HG02623 (cell line): Measurements from ENCODE around the gene PPARG.
"Not testable (repeated sequence)": the region's sequence is repeated elsewhere in the genome, so short reads cannot be mapped to it uniquely, and the experiment has no call there.

Experiments used
- ATAC-seq: cut with Tn5 transposase; IDR thresholded peaks from one replicate; pipeline ENCODE4 v1.9.1; 2021; ENCODE audit warnings: moderate library complexity; ENCODE audit not compliant: unreplicated experiment

The PPARG gene

DNA sequence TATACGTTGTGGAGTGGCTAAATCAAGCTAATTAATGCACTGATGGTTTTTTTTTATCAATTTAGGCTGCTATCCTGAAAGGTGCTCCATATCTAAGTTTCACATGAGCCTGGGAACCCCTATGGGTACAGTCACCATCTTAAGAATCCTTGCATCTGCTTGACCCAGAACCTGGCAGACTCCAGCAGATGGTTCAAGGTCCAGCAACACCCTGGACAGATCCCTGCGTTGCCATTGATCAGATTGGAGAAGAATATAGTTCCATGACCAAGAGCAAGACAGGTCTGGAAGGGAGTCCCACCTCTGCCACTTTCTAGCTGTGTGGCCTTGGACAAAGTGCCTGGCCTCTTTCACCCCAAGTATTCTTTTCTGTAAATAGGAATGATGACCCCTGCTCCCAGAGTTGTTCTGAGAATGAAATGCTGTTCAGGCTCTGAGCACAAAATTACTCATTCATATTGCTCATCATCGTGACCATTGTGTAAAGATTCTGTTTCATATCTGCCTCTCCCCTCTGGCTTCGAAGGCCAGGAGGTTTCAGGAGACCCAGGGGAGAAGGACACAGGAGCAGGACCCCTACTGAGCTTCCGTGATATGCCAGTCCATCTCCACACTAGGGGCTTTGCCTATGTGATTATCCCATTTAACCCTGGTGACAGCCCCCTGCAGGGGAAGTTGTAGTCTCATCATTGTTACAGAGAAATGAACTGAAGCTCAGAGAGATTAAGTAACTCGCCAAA is 165.4 kb downstream of the PPARG start:
- no peak for ATAC-seq

GRCh38 chr3:12454816-12455121 is 165.9 kb downstream of the PPARG start:
- no peak for ATAC-seq

GRCh38 chr3:12455740-12456139 is 166.9 kb downstream of the PPARG start:
- ATAC-seq, result no peak

DNA sequence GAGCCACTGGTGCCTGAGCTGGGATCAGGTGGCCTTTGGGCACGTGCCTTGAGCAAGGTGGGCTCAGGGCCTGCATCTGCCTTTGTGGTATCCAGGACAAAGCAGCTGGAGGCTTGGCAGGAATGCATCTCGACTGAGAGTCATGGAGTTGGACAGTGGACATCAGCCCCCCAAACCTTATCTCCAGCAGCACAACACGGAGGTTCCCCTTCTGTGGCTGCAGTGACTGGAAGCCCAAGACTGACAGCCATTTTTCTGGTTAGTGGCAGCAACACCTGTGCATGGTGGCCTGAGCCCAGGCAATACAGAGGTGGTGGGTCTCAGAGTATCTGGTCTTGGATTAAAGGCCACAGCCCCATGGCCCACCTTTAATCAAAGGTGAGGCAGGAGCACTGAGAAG is 167.6 kb downstream of the PPARG start:
- ATAC-seq, result no peak

DNA sequence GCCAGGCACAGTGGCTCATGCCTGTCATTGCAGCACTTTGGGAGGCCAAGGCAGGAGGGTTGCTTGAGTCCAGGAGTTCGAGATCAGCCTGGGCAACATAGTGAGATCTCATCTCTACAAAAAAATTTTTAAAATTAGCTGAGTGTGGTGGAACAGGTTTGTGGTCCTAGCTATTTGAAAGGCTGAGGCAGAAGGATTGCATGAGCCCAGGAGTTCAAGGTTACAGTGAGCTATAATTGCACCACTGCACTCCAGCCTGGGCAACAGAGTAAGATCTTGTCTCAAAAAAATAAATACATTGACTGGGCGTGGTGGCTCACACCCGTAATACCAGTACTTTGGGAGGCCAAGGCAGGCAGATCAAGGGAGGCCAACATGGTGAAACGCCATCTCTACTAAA is 168.5 kb downstream of the PPARG start:
- not testable (repeated sequence) for ATAC-seq

- ATAC-seq, result no peak
Measured at GRCh38 chr3:12458901-12459300, 170.0 kb downstream of the PPARG start.

DNA sequence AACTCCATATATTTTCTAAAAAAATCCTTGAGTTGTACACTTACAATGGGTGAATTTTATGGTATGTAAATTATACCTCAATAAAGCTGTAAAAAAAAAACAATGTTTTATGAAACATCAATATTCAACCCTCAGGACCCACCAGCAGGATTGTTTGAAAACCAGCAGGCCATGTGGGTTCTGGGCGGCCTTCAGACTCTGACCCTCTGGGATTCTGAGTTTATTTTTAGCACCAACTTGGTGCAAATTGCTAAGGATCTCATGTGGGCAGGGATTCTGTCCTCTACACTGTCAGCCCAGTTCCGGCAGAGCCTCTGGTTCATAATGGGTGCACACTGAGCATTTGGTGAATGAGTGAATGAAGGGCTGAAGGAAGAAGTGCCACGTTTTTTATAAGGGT is 171.3 kb downstream of the PPARG start:
- ATAC-seq, result no peak

DNA sequence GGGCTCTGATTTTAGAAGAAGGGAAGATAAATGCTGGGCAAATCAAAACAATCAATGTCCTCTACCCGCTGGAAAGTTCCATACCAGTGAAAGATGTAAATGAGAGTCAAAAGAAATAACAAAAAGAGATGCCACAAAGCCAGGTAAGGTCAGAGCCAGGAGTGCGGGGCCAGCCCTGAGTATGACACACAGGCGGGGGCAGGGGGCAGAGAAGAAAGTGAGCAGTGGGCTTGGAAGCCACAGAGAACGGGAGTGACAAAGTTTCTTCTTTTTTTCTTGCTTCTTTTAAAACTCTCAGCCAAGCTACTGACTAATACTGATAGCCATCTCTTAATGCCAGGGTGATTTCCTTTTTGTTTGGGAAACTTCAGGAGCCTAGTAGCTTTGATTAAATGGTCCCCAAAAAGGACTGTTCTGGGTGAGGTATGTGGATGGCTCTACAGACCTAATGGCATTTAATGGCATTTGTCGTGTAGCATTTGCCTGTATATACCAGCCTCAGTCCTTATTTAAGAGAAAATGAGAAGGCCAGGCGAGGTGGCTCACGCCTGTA is 172.3 kb downstream of the PPARG start:
- ATAC-seq, result no peak

GRCh38 chr3:12462159-12462947 is 173.5 kb downstream of the PPARG start:
- ATAC-seq, result no peak

DNA sequence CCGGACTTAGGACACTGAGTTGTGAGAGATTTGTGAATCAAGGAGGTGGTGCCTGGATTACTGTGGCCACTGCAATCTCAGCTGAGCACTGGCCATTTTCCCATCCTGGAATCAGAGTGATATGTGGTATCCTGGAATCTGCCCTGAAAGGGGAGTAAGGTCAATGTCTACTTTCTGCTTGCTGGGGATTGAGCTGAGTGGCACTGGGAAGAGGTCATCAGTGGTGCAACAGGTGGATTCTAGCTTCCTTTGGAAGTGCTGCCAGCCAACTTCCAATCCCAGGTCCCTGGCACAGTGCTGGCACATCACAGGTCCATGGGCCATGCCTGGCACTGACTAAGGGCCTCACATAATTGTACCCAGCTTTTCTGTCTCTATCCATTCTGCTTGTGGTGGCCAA is 174.8 kb downstream of the PPARG start:
- no peak for ATAC-seq

DNA sequence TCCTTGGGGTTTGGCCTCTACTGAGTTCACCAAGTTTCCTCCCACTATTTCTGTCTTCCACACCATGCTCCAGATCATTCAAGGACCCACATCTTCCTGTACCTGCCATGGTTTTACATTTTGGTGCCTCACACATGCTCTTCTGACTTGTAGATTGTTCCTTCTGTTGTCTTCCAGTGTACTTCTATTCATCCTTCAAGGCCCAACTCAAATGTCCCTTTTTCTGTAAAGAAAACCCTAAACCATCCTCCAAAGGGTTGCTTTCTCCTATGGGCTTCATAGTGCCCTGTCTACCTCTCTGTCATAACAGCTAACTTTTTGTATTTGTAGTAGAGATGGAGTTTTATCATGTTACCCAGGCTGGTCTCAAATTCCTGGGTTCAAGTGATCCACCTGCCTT is 175.3 kb downstream of the PPARG start:
- ATAC-seq, result no peak

DNA sequence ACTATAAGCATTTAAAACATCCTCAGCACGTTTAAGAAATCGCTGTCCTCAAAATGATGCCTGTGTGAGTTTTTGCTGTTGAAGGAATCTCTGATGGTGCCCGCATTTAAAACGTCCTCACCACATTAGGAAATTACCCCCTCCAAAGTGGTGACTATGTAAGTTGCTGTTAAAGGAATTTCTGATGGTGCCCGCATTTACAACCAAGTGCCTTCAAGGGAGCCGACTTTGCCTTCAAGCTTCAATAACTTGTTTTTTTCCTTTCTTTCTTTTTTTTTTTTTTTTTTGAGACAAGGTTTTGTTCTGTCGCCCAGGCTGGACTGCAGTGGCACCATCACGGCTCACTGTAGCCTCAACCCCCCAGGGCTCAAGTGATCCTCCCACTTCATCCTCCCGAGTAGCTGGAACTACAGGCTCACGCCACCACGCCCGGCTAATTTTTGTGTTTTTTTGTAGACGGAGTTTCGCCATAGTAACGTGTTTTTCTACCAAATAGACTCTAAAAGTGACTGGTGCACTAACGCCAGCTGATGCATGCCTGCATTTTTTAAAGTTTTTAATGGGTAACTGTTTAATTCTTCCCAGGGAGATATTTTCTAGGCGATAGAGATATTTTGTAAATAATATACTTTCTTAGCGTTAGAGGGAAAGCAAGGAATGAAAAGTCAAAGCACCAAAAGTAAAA is 176.4 kb downstream of the PPARG start:
- no peak for ATAC-seq

DNA sequence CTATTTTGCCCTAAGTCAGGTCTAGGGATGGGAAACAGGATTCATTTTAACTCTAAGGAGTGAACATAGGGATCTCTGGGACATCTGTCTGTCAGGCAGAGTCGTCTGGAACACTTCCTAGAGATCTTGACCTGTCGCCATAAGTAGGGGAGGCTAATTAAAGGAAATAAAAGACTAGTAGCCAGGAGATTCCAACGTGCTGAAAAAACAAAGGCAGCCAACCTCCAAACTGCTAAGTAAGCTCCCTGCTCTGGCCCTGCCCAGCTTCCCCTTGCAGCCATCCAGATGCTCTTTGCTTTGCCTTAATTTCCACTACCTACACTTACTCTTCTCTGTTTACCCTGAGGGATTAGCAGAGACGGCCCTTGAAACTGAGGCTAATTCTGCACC is 177.0 kb downstream of the PPARG start:
- ATAC-seq, result no peak

DNA sequence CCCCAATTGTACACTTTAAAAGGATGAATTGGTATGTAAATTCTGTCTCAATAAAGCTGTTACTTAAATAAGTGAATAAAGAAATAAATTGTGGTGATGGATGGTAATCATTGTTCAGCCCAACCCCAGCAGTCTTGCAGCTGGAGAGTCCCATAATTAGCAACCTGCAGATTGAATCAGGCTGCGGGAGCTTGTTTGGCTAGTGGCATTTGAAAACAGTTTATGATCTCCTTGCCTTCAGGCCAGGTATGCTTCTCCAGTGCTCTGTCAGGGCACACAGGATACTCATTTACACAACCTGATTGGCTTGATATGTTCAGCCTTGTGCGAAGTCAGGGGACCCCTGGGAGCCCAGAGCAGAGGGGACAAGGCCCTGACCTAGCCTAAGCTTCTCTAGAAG is 178.9 kb downstream of the PPARG start:
- no peak for ATAC-seq

GRCh38 chr3:12468276-12468675 is 179.4 kb downstream of the PPARG start:
- no peak for ATAC-seq

DNA sequence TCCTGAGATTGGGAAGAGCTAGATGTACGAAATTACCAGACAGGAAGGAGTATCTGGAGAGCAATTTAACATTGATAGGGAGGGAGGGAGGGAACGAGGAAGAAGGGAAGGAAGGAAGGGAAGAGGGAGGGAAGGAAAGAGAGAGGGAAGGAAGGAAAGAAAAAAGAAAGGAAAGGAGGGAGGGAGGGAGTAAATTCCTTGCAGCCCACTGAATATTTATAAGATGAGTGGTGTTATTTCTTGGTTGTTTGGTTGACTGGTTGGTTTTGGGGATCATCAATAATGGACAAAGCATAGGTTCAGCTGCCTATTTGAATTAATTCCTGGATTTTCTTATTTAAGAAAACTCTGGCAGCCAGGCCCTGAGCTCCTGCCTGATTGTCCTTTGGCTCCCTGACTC is 179.9 kb downstream of the PPARG start:
- ATAC-seq, result no peak

DNA sequence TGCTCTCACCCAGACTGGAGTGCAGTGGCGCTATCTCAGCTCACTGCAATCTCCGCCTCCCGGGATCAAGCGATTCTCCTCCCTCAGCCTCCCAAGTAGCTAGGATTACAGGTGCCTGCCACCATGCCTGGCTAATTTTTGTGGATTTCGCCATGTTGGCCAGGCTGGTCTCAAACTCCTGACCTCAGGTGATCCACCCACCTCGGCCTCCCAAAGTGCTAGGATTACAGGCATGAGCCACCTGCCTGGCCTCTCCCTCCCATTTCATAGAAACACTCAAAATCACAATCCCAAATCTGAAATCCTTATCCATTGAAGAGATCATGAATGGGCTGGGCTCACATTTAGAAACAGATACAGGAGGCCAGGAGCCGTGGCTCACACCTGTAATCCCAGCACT is 180.4 kb downstream of the PPARG start:
- ATAC-seq, result not testable (repeated sequence)

DNA sequence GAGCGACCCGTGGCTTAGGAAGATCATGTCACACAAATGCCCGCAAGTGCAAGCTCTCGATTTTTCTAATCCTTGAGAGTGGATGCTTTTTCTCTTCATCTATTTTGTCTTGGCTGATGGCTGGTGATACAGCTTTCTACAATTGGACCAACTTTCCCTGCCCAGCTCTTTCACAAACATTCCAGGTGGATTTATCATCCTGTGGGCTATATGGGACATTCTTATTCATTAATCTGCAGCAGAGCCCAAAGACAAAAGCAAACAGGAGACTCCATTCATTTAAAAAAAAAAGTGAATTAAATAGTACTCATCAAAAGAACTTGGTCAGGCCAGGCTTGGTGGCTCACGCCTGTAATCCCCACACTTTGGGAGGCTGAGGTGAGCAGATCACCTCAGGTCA is 181.2 kb downstream of the PPARG start:
- no peak for ATAC-seq

GRCh38 chr3:12470680-12471079 is 181.8 kb downstream of the PPARG start:
- no peak for ATAC-seq

DNA sequence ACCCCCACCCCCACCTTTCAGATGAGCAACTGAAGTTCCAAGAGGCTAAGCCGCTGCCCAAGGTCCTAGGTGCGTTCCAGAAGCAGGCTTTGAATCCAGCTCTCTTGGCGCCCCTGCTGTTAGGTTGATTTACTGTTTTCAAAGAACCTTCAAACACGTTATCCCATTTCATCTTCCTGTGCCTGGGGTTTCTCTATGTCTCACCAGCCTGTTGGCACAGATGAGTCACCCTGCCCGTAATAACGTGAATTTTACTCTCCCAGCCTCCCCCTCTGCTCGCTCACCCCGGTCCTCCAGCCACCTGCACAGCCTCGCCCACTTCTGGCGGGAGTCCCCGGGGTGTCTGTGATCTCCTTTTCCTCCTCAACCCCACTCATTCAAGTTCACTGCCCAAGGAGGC is 182.4 kb downstream of the PPARG start:
- no peak for ATAC-seq

GRCh38 chr3:12472000-12472610 is 183.2 kb downstream of the PPARG start:
- no peak for ATAC-seq
